Tibial nerve (tissue), 4 donors: Measurements from ENCODE around the gene SSR4.

ENCODE experiments used
- EP300 ChIP-seq, 2 donors: sonication (generic); formaldehyde crosslinking; IDR thresholded peaks; one replicate each; pipeline ENCODE4 v1.6.1; 2017; ENCODE audit warnings: antibody characterized with exemption in 2 of 2, mild to moderate bottlenecking in 1 of 2
- POLR2A ChIP-seq, 2 donors: fragments of 450-650 bp; IDR thresholded peaks; one replicate each; pipeline ENCODE4 v1.6.1; 2017; ENCODE audit warnings: antibody characterized with exemption in 2 of 2, mild to moderate bottlenecking in 2 of 2, moderate library complexity in 2 of 2
- TF ChIP-seq, protein P1 (sequence below), 5 experiments: fragments of 200-600 bp in 3 of 5; fragments of 450-650 bp in 2 of 5; sonication (generic) in 3 of 5; IDR thresholded peaks; one replicate each; pipeline ENCODE4 v1.5.1; 2016 to 2019; ENCODE audit warnings: antibody characterized with exemption in 5 of 5, mild to moderate bottlenecking in 3 of 5, moderate library complexity in 2 of 5

GRCh38 chrX:153773218-153773611, 21.3 kb upstream of the SSR4 start:
- TF ChIP-seq, protein P1, sequence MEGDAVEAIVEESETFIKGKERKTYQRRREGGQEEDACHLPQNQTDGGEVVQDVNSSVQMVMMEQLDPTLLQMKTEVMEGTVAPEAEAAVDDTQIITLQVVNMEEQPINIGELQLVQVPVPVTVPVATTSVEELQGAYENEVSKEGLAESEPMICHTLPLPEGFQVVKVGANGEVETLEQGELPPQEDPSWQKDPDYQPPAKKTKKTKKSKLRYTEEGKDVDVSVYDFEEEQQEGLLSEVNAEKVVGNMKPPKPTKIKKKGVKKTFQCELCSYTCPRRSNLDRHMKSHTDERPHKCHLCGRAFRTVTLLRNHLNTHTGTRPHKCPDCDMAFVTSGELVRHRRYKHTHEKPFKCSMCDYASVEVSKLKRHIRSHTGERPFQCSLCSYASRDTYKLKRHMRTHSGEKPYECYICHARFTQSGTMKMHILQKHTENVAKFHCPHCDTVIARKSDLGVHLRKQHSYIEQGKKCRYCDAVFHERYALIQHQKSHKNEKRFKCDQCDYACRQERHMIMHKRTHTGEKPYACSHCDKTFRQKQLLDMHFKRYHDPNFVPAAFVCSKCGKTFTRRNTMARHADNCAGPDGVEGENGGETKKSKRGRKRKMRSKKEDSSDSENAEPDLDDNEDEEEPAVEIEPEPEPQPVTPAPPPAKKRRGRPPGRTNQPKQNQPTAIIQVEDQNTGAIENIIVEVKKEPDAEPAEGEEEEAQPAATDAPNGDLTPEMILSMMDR (IDR thresholded peaks at IDR 0.05), result no peak
- TF ChIP-seq EP300 (IDR thresholded peaks at IDR 0.05), result no peak
- no peak for TF ChIP-seq POLR2A (IDR thresholded peaks at IDR 0.05)
